H1 (cell line): Measurements from ENCODE around the gene RAB43. TPM values are rescaled to one million over a fixed set of nuclear protein-coding genes. Genes with fewer than 3 reads are reported as not detected.

Experiments
- CTCF ChIA-PET: fragments of 300-600 bp; sonication (Branson Sonifier 250); formaldehyde crosslinking; loops from one replicate; lab custom pipeline; 2021; ENCODE audit not compliant: partially characterized antibody; lab: Charles Lee
- POLR2A ChIA-PET: fragments of 300-600 bp; sonication (Branson Sonifier 250); formaldehyde crosslinking; loops from one replicate; lab custom pipeline; 2021; ENCODE audit warnings: inconsistent platforms; ENCODE audit not compliant: partially characterized antibody; lab: Charles Lee
- DNase-seq, 2 experiments: peaks; one replicate each; pipeline versions ENCODE4 v3.0.0 to v3.0.0-alpha.2; 2010 to 2022; ENCODE audit warnings: low spot score in 2 of 2, low read depth in 1 of 2, mixed read lengths in 1 of 2
- FAIRE-seq: peaks from 2 replicates; lab custom pipeline; 2011; peaks lifted over from hg19 to GRCh38; lab: Jason Lieb, UNC
- H2AFZ ChIP-seq: 2 replicates; pipeline ENCODE4 v1.8.1; 2012; ENCODE audit warnings: low read length, inconsistent platforms
- H2AK5ac ChIP-seq: 2 replicates; pipeline ENCODE4 v1.6.1; 2013; ENCODE audit warnings: low read depth, low read length
- H2BK120ac ChIP-seq: replicated peaks from 2 replicates; pipeline ENCODE3; 2013; ENCODE audit warnings: low read depth, low read length, inconsistent platforms
- H2BK12ac ChIP-seq: 2 replicates; pipeline ENCODE4 v1.6.1; 2013; ENCODE audit warnings: low read depth, low read length
- H2BK15ac ChIP-seq: 2 replicates; pipeline ENCODE4 v1.6.1; 2013; ENCODE audit warnings: low read length
- H2BK20ac ChIP-seq: 2 replicates; pipeline ENCODE4 v1.6.1; 2013; ENCODE audit warnings: low read length
- H2BK5ac ChIP-seq: 2 replicates; pipeline ENCODE4 v1.6.1; 2013; ENCODE audit warnings: low read depth, low read length
- H3K14ac ChIP-seq: 2 replicates; pipeline ENCODE4 v1.6.1; 2013; ENCODE audit warnings: inconsistent platforms; ENCODE audit not compliant: insufficient read length
- H3K18ac ChIP-seq: 2 replicates; pipeline ENCODE4 v1.6.1; 2013; ENCODE audit warnings: low read length; ENCODE audit errors: extremely low read depth
- H3K23ac ChIP-seq: 2 replicates; pipeline ENCODE4 v1.6.1; 2013; ENCODE audit warnings: inconsistent platforms; ENCODE audit not compliant: insufficient read length
- H3K23me2 ChIP-seq: 2 replicates; pipeline ENCODE4 v1.6.1; 2013; ENCODE audit warnings: low read depth, low read length
- H3K27ac ChIP-seq: 2 replicates; pipeline ENCODE4 v1.6.1; 2011; ENCODE audit warnings: low read depth, low read length, inconsistent platforms
- H3K27me3 ChIP-seq, 4 experiments: replicated peaks in 1 of 4; 1 replicate in 1 of 4; 2 replicates in 3 of 4; pipeline versions ENCODE4 v1.6.1 to v1.8.1; 2011 to 2013; ENCODE audit warnings: low read length in 3 of 4, mild to moderate bottlenecking in 3 of 4, inconsistent platforms in 2 of 4, mixed read lengths in 2 of 4, moderate library complexity in 1 of 4; ENCODE audit not compliant: control insufficient read depth in 3 of 4, insufficient read depth in 3 of 4; ENCODE audit errors: extremely low read depth in 1 of 4
- H3K36me3 ChIP-seq, 4 experiments: 2 replicates each; pipeline versions ENCODE4 v1.6.1 to v1.8.1; 2011 to 2013; ENCODE audit warnings: mild to moderate bottlenecking in 4 of 4, low read length in 3 of 4, moderate library complexity in 2 of 4, control low read depth in 1 of 4, inconsistent platforms in 1 of 4; ENCODE audit not compliant: insufficient read depth in 4 of 4, control insufficient read depth in 2 of 4
- H3K4ac ChIP-seq: replicated peaks from 2 replicates; pipeline ENCODE3; 2013; ENCODE audit warnings: low read length, low read depth, mixed read lengths, inconsistent platforms; ENCODE audit not compliant: insufficient read length
- H3K4me1 ChIP-seq, 4 experiments: replicated peaks in 1 of 4; 1 replicate in 1 of 4; 2 replicates in 3 of 4; pipeline versions ENCODE4 v1.6.1 to v1.8.1; 2011 to 2013; ENCODE audit warnings: low read length in 3 of 4, inconsistent platforms in 2 of 4, mixed read lengths in 1 of 4; ENCODE audit not compliant: insufficient read depth in 4 of 4, control insufficient read depth in 3 of 4
- H3K4me2 ChIP-seq, 2 experiments: 2 replicates each; pipeline versions ENCODE4 v1.6.1 to v1.8.1; 2011 to 2013; ENCODE audit warnings: low read depth in 2 of 2, low read length in 2 of 2, control low read depth in 1 of 2, inconsistent platforms in 1 of 2, mild to moderate bottlenecking in 1 of 2; ENCODE audit not compliant: insufficient read depth in 1 of 2
- H3K4me3 ChIP-seq, 4 experiments: fragments of 200-600, 300-600 bp in 1 of 4; sonication (generic), shearing (Covaris generic), sonication (Bioruptor Twin) in 1 of 4; 2 replicates each; pipeline versions ENCODE4 v1.5.1 to v1.8.1; 2011 to 2016; ENCODE audit warnings: low read length in 4 of 4, low read depth in 3 of 4, control low read depth in 2 of 4, inconsistent platforms in 2 of 4, mild to moderate bottlenecking in 2 of 4, mixed read lengths in 1 of 4, moderate library complexity in 1 of 4; ENCODE audit not compliant: insufficient read depth in 2 of 4; ENCODE audit errors: extremely low read depth in 1 of 4
- H3K56ac ChIP-seq: replicated peaks from 2 replicates; pipeline ENCODE3; 2013; ENCODE audit warnings: low read depth, mild to moderate bottlenecking, mixed read lengths, low read length, inconsistent platforms; ENCODE audit not compliant: insufficient read length
- H3K79me1 ChIP-seq: 2 replicates; pipeline ENCODE4 v1.6.1; 2013; ENCODE audit warnings: low read depth, low read length, control low read depth
- H3K79me2 ChIP-seq, 2 experiments: 2 replicates each; pipeline versions ENCODE4 v1.6.1 to v1.8.1; 2012 to 2013; ENCODE audit warnings: low read length in 2 of 2, mild to moderate bottlenecking in 2 of 2, inconsistent platforms in 1 of 2; ENCODE audit not compliant: insufficient read depth in 2 of 2, control insufficient read depth in 1 of 2
- H3K9ac ChIP-seq, 4 experiments: replicated peaks in 1 of 4; 1 replicate in 1 of 4; 2 replicates in 3 of 4; pipeline versions ENCODE4 v1.6.1 to v1.8.1; 2011 to 2013; ENCODE audit warnings: low read depth in 3 of 4, low read length in 3 of 4, control low read depth in 2 of 4, mild to moderate bottlenecking in 2 of 4, moderate library complexity in 2 of 4, inconsistent platforms in 1 of 4; ENCODE audit errors: extremely low read depth in 1 of 4
- H3K9me3 ChIP-seq, 2 experiments: 2 replicates each; pipeline versions ENCODE4 v1.6.1 to v1.8.1; 2012 to 2013; ENCODE audit warnings: mild to moderate bottlenecking in 2 of 2, moderate library complexity in 2 of 2, control low read depth in 1 of 2, inconsistent platforms in 1 of 2, low read depth in 1 of 2, low read length in 1 of 2, mixed read lengths in 1 of 2; ENCODE audit not compliant: insufficient read depth in 2 of 2
- H4K20me1 ChIP-seq, 2 experiments: replicated peaks in 1 of 2; 2 replicates each; pipeline versions ENCODE3 to v1.8.1; 2011 to 2013; ENCODE audit warnings: inconsistent platforms in 2 of 2, low read length in 2 of 2, mild to moderate bottlenecking in 1 of 2; ENCODE audit not compliant: insufficient read depth in 2 of 2, control insufficient read depth in 1 of 2
- H4K5ac ChIP-seq: 2 replicates; pipeline ENCODE4 v1.6.1; 2013; ENCODE audit warnings: low read length, low read depth, mixed read lengths, inconsistent platforms; ENCODE audit not compliant: insufficient read length
- H4K8ac ChIP-seq: 2 replicates; pipeline ENCODE4 v1.8.0; 2013; ENCODE audit warnings: mild to moderate bottlenecking, moderate library complexity, low read length, inconsistent platforms; ENCODE audit not compliant: insufficient read depth; ENCODE audit errors: extremely low read depth
- H4K91ac ChIP-seq: replicated peaks from 2 replicates; pipeline ENCODE3; 2013; ENCODE audit warnings: low read length, mixed read lengths, inconsistent platforms; ENCODE audit not compliant: insufficient read length
- KDM1A ChIP-seq: fragments of 200-600, 300-600 bp; sonication (generic); IDR thresholded peaks from 2 replicates; pipeline ENCODE4 v1.7.1; 2016; ENCODE audit warnings: mild to moderate bottlenecking, low read length, borderline replicate concordance
- KDM4A ChIP-seq: IDR thresholded peaks from one replicate; pipeline ENCODE4 v1.7.1; 2012; ENCODE audit warnings: low read depth, mild to moderate bottlenecking, moderate library complexity, low read length, inconsistent platforms; ENCODE audit not compliant: severe bottlenecking
- NRF1 ChIP-seq: IDR thresholded peaks from 2 replicates; pipeline ENCODE4 v1.6.1; 2011; ENCODE audit warnings: mild to moderate bottlenecking, low read depth, low read length, improper control_type of control experiment
- RAD21 ChIP-seq, 2 experiments: IDR thresholded peaks in 1 of 2; conservative IDR thresholded peaks in 1 of 2; 2 replicates each; pipeline ENCODE4 v1.6.1; 2011; ENCODE audit warnings: low read depth in 2 of 2, low read length in 2 of 2, improper control_type of control experiment in 1 of 2, inconsistent platforms in 1 of 2, mild to moderate bottlenecking in 1 of 2, moderate library complexity in 1 of 2
- SIX5 ChIP-seq: IDR thresholded peaks from 2 replicates; pipeline ENCODE4 v1.6.1; 2011; ENCODE audit warnings: mild to moderate bottlenecking, low read depth, low read length
- TAF1 ChIP-seq: IDR thresholded peaks from 2 replicates; pipeline ENCODE4 v1.6.1; 2011; ENCODE audit warnings: mild to moderate bottlenecking, low read depth, low read length
- TEAD4 ChIP-seq: IDR thresholded peaks from 2 replicates; pipeline ENCODE4 v1.6.1; 2012; ENCODE audit warnings: low read depth, low read length, inconsistent platforms, mixed read lengths
- WGBS, 2 experiments: shearing (Covaris generic) in 1 of 2; methylation state at CpG; one replicate each; pipeline versions ENCODE4 v1.1.6 to v1.1.7; 2013 to 2015; ENCODE audit warnings: low lambda C conversion rate in 2 of 2, mixed read lengths in 2 of 2, inconsistent platforms in 1 of 2, low coverage in 1 of 2, missing lambda C conversion rate in 1 of 2; ENCODE audit not compliant: insufficient replicate concordance in 2 of 2, insufficient coverage in 1 of 2, insufficient read length in 1 of 2; ENCODE audit errors: extremely low coverage in 1 of 2, missing lambda C conversion rate in 1 of 2; 5-methylcytosine and 5-hydroxymethylcytosine counted together
- polyA plus RNA-seq, 7 experiments: library from polyadenylated mRNA; depleted of rRNA in 3 of 7; stranded (reverse) in 5 of 7; unstranded in 2 of 7; fragments of >200 nt in 5 of 7; fragments of 200-250 nt in 2 of 7; gene quantifications; 1 replicate in 5 of 7; 2 replicates in 1 of 7; 4 replicates in 1 of 7; pipeline versions ENCODE4 v1.2.1 to v1.2.3, GENCODE V29; 2011 to 2013; ENCODE audit warnings: missing spikeins in 2 of 7, mixed read lengths in 2 of 7
- total RNA-seq: library from RNA; stranded (reverse); fragmentation: NEBNext Ultra II Directional; extraction: Animal tissue kit (Norgen Biotek cat#: 25700); gene quantifications from 2 replicates; pipeline ENCODE4 v1.2.1, GENCODE V29; 2021
- TF ChIP-seq, protein P1 (sequence below), 3 experiments: IDR thresholded peaks; 1 replicate in 2 of 3; 2 replicates in 1 of 3; pipeline versions ENCODE4 v1.5.1 to v1.6.1; 2011; ENCODE audit warnings: low read length in 3 of 3, mild to moderate bottlenecking in 3 of 3, inconsistent platforms in 2 of 3, low read depth in 1 of 3, moderate library complexity in 1 of 3; ENCODE audit not compliant: insufficient read depth in 1 of 3; ENCODE audit errors: control extremely low read depth in 1 of 3

RAB43 gene
- total and polyA plus RNA-seq, 2 of the 8 experiments (the other 6 are each of a cell fraction or from before 2014, with no cell fraction given) = 13.1 to 19.4 TPM

- no peak for DNase-seq
- POLR2A ChIA-PET = no interaction called here
- Histone ChIP-seq H3K23me2 (no peaks in the 10 kb centered on the region), H3K23ac (no peak overlapping the region)
- TF ChIP-seq KDM4A = no peak
- TF ChIP-seq, protein P1, sequence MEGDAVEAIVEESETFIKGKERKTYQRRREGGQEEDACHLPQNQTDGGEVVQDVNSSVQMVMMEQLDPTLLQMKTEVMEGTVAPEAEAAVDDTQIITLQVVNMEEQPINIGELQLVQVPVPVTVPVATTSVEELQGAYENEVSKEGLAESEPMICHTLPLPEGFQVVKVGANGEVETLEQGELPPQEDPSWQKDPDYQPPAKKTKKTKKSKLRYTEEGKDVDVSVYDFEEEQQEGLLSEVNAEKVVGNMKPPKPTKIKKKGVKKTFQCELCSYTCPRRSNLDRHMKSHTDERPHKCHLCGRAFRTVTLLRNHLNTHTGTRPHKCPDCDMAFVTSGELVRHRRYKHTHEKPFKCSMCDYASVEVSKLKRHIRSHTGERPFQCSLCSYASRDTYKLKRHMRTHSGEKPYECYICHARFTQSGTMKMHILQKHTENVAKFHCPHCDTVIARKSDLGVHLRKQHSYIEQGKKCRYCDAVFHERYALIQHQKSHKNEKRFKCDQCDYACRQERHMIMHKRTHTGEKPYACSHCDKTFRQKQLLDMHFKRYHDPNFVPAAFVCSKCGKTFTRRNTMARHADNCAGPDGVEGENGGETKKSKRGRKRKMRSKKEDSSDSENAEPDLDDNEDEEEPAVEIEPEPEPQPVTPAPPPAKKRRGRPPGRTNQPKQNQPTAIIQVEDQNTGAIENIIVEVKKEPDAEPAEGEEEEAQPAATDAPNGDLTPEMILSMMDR (IDR thresholded peaks at IDR 0.05; ENCODE audit: control extremely low read depth in 1 of 3, insufficient read depth in 1 of 3, low read depth in 1 of 3, low read length in 3 of 3) = no peak
- no peak for TF ChIP-seq TAF1
- no peak for TF ChIP-seq TEAD4
- TF ChIP-seq KDM1A = no peak
- TF ChIP-seq RAD21 (IDR thresholded peaks at IDR 0.05 in 1 of 2, conservative IDR thresholded peaks at IDR 0.05 in 1 of 2; ENCODE audit: low read depth in 2 of 2, low read length in 2 of 2) = no peak
- TF ChIP-seq SIX5 = no peak
- TF ChIP-seq NRF1 = no peak
- TF ChIP-seq, all 59 proteins: peak for 0
- Histone ChIP-seq H3K4me2 (no peak overlapping the region), H2BK15ac (no peak overlapping the region), H2BK20ac (no peak overlapping the region), H3K56ac (no peak overlapping the region), H3K79me2 (no peaks in the 10 kb centered on the region), H4K20me1 (peaks cover 0 to 6% of the 10 kb centered on the region in 2 experiments), H3K27me3 (no peaks in the 10 kb centered on the region), H3K27ac (no peak overlapping the region), H3K4me1 (no peaks in the 10 kb centered on the region), H2BK120ac (no peak overlapping the region), H3K4ac (no peak overlapping the region), H3K36me3 (peaks cover 7 to 34% (median 29%) of the 10 kb centered on the region in 4 experiments; a peak in 7 of 8 replicates), H3K14ac (no peak overlapping the region), H3K9me3 (no peaks in the 10 kb centered on the region), H2AFZ (no peak overlapping the region), H4K5ac (no peak overlapping the region), H2BK5ac (no peak overlapping the region), H2BK12ac (no peak overlapping the region), H3K79me1 (no peaks in the 10 kb centered on the region), H3K4me3 (no peak overlapping the region), H4K91ac (no peak overlapping the region), H4K8ac (no peak overlapping the region), H2AK5ac (no peak overlapping the region), H3K18ac (no peak overlapping the region), H3K9ac (no peak overlapping the region)
- CTCF ChIA-PET = no interaction called here
- FAIRE-seq = no peak
- WGBS, 2 experiments = 91% methylated on average over 13 of the region's 13 CpGs; no CpG with 5 or more reads in 1 of the 2 experiments
Measured at GRCh38 chr3:129130291-129130813, 8.7 kb upstream of the RAB43 start.
